Naive thymus-derived CD4-positive, alpha-beta T cell (primary cell): ENCODE data around the gene ZNF362. TPM values are rescaled to one million over a fixed set of nuclear protein-coding genes. Genes with fewer than 3 reads are reported as not detected.
A peak's percentile ranks its signal among the peaks of the same experiment; 100 is the strongest.
"Not testable (repeated sequence)": the region's sequence is repeated elsewhere in the genome, so short reads cannot be mapped to it uniquely, and the experiment has no call there.

ENCODE experiments used
- ATAC-seq: fragments of 150-1000 bp; cut with Tn5 transposase; 2 replicates; pipeline ENCODE4 v1.10.0; 2021; ENCODE audit warnings: mild to moderate bottlenecking, moderate library complexity
- CTCF ChIA-PET: fragments of 350-600 bp; sonication (Branson Sonifier 250); formaldehyde crosslinking; loops from one replicate; lab custom pipeline; 2021; ENCODE audit warnings: antibody characterized with exemption; lab: Charles Lee
- POLR2A ChIA-PET: fragments of 350-600 bp; sonication (Branson Sonifier 250); formaldehyde crosslinking; loops from one replicate; lab custom pipeline; 2021; ENCODE audit warnings: antibody characterized with exemption, inconsistent platforms; lab: Charles Lee
- DNase-seq, 9 donors: peaks; one replicate each; pipeline versions ENCODE4 v3.0.0 to v3.0.0-alpha.2; 2020 to 2022; ENCODE audit warnings: mixed read lengths in 1 of 9
- H3K27ac ChIP-seq: one replicate; pipeline ENCODE4 v1.7.0; 2013; ENCODE audit warnings: mild to moderate bottlenecking, low read depth, low read length, moderate library complexity
- H3K27me3 ChIP-seq, 2 donors: one replicate each; pipeline ENCODE4 v1.7.0; 2013; ENCODE audit warnings: low read length in 2 of 2, mild to moderate bottlenecking in 2 of 2, moderate library complexity in 2 of 2; ENCODE audit not compliant: control insufficient read depth in 2 of 2, insufficient read depth in 2 of 2
- H3K36me3 ChIP-seq, 3 experiments: 1 replicate in 2 of 3; 2 replicates in 1 of 3; pipeline ENCODE4 v1.7.0; 2013; ENCODE audit warnings: low read length in 3 of 3, mild to moderate bottlenecking in 3 of 3, moderate library complexity in 1 of 3; ENCODE audit not compliant: insufficient read depth in 3 of 3, control insufficient read depth in 2 of 3
- H3K4me1 ChIP-seq, 2 donors: one replicate each; pipeline ENCODE4 v1.7.0; 2013; ENCODE audit warnings: low read length in 2 of 2, mild to moderate bottlenecking in 2 of 2, moderate library complexity in 1 of 2; ENCODE audit not compliant: control insufficient read depth in 2 of 2, insufficient read depth in 2 of 2
- H3K4me3 ChIP-seq: 2 replicates; pipeline ENCODE4 v1.7.0; 2013; ENCODE audit warnings: mild to moderate bottlenecking, low read length
- H3K9me3 ChIP-seq, 3 experiments: 1 replicate in 2 of 3; 2 replicates in 1 of 3; pipeline ENCODE4 v1.7.0; 2013; ENCODE audit warnings: low read length in 3 of 3; ENCODE audit not compliant: control insufficient read depth in 2 of 3
- H3K27ac Mint-ChIP-seq, 9 donors: one replicate each; pipeline ENCODE4 v1.8.0; 2020 to 2022; ENCODE audit warnings: mixed read lengths in 9 of 9, mild to moderate bottlenecking in 8 of 9, moderate library complexity in 5 of 9, inconsistent platforms in 2 of 9
- H3K27me3 Mint-ChIP-seq, 5 donors: one replicate each; pipeline ENCODE4 v1.8.0; 2021 to 2022; ENCODE audit warnings: mixed read lengths in 5 of 5, mild to moderate bottlenecking in 1 of 5
- H3K36me3 Mint-ChIP-seq, 5 donors: one replicate each; pipeline ENCODE4 v1.8.0; 2020 to 2022; ENCODE audit warnings: mixed read lengths in 5 of 5, mild to moderate bottlenecking in 3 of 5, inconsistent platforms in 1 of 5
- H3K4me1 Mint-ChIP-seq, 7 donors: one replicate each; pipeline ENCODE4 v1.8.0; 2020 to 2022; ENCODE audit warnings: mixed read lengths in 7 of 7, mild to moderate bottlenecking in 3 of 7, inconsistent platforms in 1 of 7
- H3K4me3 Mint-ChIP-seq, 10 donors: one replicate each; pipeline ENCODE4 v1.8.0; 2020 to 2022; ENCODE audit warnings: mild to moderate bottlenecking in 10 of 10, mixed read lengths in 10 of 10, moderate library complexity in 6 of 10, inconsistent platforms in 2 of 10
- H3K9me3 Mint-ChIP-seq, 11 donors: one replicate each; pipeline ENCODE4 v1.8.0; 2020 to 2022; ENCODE audit warnings: mixed read lengths in 11 of 11, mild to moderate bottlenecking in 4 of 11, inconsistent platforms in 1 of 11, moderate library complexity in 1 of 11
- intact Hi-C, 2 donors: fragments of 100-400 bp; cut with micrococcal nuclease; formaldehyde crosslinking; loops; one replicate each; pipeline ENCODE4 v1.15.1; 2023
- polyA plus RNA-seq, 2 donors: library from polyadenylated mRNA; unstranded; fragments of 300-500 nt; fragmentation: Illumina TruSeq; gene quantifications; one replicate each; pipeline ENCODE4 v1.2.3, GENCODE V29; 2021
- total RNA-seq, 6 experiments: library from RNA in 5 of 6; stranded (reverse) in 5 of 6; gene quantifications; 1 replicate in 5 of 6; 2 replicates in 1 of 6; pipeline ENCODE4 v1.2.3 and lab custom pipeline; 2021 to 2026

ZNF362 gene
- total and polyA plus RNA-seq, 7 experiments from 2014 or later = 17.2 to 30.5 (median 27.0) TPM

GRCh38 chr1:33234588-33234990, 21.7 kb upstream of the ZNF362 start:
- H3K4me3 ChIP-seq = no peak overlapping the region
- H3K4me1 ChIP-seq = no peaks in the 10 kb centered on the region
- Mint-ChIP-seq H3K9me3 (no peaks in the 10 kb centered on the region), H3K27me3 (peaks cover 0 to 7% (median 4%) of the 10 kb centered on the region in 5 donors), H3K27ac (no peak overlapping the region), H3K4me1 (peaks cover 0 to 6% (median 6%) of the 10 kb centered on the region in 7 donors), H3K36me3 (no peaks in the 10 kb centered on the region), H3K4me3 (no peak overlapping the region)
- intact Hi-C loops = no loop called here
- POLR2A ChIA-PET = no interaction called here
- H3K36me3 ChIP-seq = no peaks in the 10 kb centered on the region
- H3K27me3 ChIP-seq = no peaks in the 10 kb centered on the region
- ATAC-seq = no peak
- H3K27ac ChIP-seq = no peak overlapping the region
- H3K9me3 ChIP-seq = no peaks in the 10 kb centered on the region
- DNase-seq = no peak
- CTCF ChIA-PET = no interaction called here

DNA sequence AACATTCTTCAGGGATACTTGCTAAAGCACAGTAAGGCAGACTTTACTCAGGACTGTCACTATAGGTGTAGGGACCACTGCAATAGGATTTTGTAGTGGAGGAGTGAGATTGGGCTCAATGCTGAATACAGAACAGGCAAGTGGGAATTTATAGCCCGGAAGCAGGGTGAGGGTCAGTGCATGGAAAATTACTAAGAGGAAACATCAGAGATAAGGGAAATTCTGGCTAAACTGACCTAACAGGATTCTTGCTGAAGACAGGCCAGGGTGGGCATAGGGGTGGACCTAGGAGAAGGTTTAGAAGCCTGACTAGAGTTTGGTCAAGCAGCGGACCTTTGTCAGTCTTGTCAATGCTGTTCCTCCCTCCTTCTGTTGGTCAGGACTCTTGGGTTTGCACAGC, 20.8 kb upstream of the ZNF362 start:
- Mint-ChIP-seq H3K9me3 (no peaks in the 10 kb centered on the region), H3K4me3 (no peak overlapping the region), H3K36me3 (no peaks in the 10 kb centered on the region), H3K27me3 (peaks cover 0 to 7% (median 4%) of the 10 kb centered on the region in 5 donors), H3K27ac (no peak overlapping the region), H3K4me1 (peaks cover 0 to 6% (median 6%) of the 10 kb centered on the region in 7 donors)
- ChIA-PET POLR2A (no interaction called here), CTCF (no interaction called here)
- Histone ChIP-seq H3K36me3 (no peaks in the 10 kb centered on the region), H3K27ac (no peak overlapping the region), H3K27me3 (no peaks in the 10 kb centered on the region), H3K4me3 (no peak overlapping the region), H3K9me3 (no peaks in the 10 kb centered on the region), H3K4me1 (no peaks in the 10 kb centered on the region)
- DNase-seq (no peak), ATAC-seq (no peak)
- intact Hi-C loops = no loop called here

- no peak for ATAC-seq
- Mint-ChIP-seq H3K4me1 (peaks cover 0 to 6% (median 6%) of the 10 kb centered on the region in 7 donors), H3K36me3 (no peaks in the 10 kb centered on the region), H3K27me3 (peaks cover 0 to 8% (median 1%) of the 10 kb centered on the region in 5 donors), H3K27ac (no peak overlapping the region), H3K4me3 (no peak overlapping the region), H3K9me3 (no peaks in the 10 kb centered on the region)
- H3K27ac ChIP-seq = no peak overlapping the region
- H3K4me3 ChIP-seq = no peak overlapping the region
- H3K9me3 ChIP-seq = no peaks in the 10 kb centered on the region
- DNase-seq = no peak
- no peaks in the 10 kb centered on the region for H3K36me3 ChIP-seq
- POLR2A ChIA-PET = interaction anchor here (0.8 kb wide), 1 partner anchor 58 kb away, joined by 3 read pairs; no protein-coding TSS in a partner anchor
- intact Hi-C loops = loop anchor here in 1 of 2 donors (2.0 kb wide), 1 partner anchor 20 kb away; the partner anchor contains the start of gene ZNF362
- no peaks in the 10 kb centered on the region for H3K27me3 ChIP-seq
- CTCF ChIA-PET = no interaction called here
- no peaks in the 10 kb centered on the region for H3K4me1 ChIP-seq
Observed at GRCh38 chr1:33236498-33236897, 19.8 kb upstream of the ZNF362 start.

GRCh38 chr1:33237579-33237978, 18.7 kb upstream of the ZNF362 start:
- Histone ChIP-seq H3K9me3 (no peaks in the 10 kb centered on the region), H3K27ac (no peak overlapping the region), H3K4me1 (no peaks in the 10 kb centered on the region), H3K4me3 (no peak overlapping the region), H3K36me3 (no peaks in the 10 kb centered on the region), H3K27me3 (no peaks in the 10 kb centered on the region)
- DNase-seq (peak in 7 of 9 donors; percentile 38 to 62 (median 47)), ATAC-seq (peak; percentile 93)
- Mint-ChIP-seq H3K36me3 (no peaks in the 10 kb centered on the region), H3K27me3 (peaks cover 0 to 14% (median 7%) of the 10 kb centered on the region in 5 donors), H3K4me1 (peaks cover 0 to 6% (median 6%) of the 10 kb centered on the region in 7 donors), H3K27ac (peak overlapping the region in 3 of 9 donors; percentile 33 to 76 (median 42)), H3K4me3 (peak overlapping the region in 7 of 10 donors; percentile 16 to 66 (median 46)), H3K9me3 (no peaks in the 10 kb centered on the region)
- intact Hi-C loops = loop anchor here in 1 of 2 donors (1.0 to 2.0 kb wide), 2 partner anchors 19 to 110 kb away; partner anchors contain the start of gene ZNF362
- ChIA-PET CTCF (interaction anchor here (0.6 to 1.1 kb wide), 2 partner anchors 27 to 64 kb away, joined by 3 to 5 read pairs; no protein-coding TSS in a partner anchor), POLR2A (interaction anchor here (0.7 to 1.0 kb wide), 3 partner anchors 18 to 114 kb away, joined by 3 to 4 read pairs (median 4); no protein-coding TSS in a partner anchor)

DNA sequence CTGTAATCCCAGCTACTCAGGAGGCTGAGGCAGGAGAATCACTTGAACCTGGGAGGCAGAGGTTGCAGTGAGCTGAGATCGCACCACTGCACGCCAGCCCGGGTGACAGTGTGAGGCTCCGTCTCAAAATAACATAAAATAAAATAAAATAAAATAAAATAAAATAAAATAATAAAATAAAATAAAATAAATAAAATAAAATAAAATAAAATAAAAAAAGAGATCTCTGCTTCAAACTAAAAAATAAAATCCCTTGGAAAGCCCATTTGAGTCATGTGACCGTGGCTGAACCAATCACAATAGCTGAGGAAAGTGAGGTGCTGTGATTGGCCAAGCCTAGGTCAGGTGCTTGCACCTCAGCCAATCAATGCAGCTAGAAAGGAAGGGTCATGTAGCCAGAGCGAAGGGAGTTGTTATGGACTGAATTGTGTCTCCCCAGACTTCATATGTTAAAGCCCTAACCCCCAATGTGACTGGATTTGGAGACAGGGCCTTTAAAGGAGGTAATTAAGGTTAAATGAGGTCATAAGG, 18.0 kb upstream of the ZNF362 start:
- H3K27ac Mint-ChIP-seq, H3K36me3 Mint-ChIP-seq, DNase-seq, H3K4me3 ChIP-seq, H3K4me1 Mint-ChIP-seq, H3K27me3 ChIP-seq, H3K27ac ChIP-seq, H3K36me3 ChIP-seq, H3K4me1 ChIP-seq, intact Hi-C loops, ATAC-seq, H3K9me3 ChIP-seq, H3K9me3 Mint-ChIP-seq: not testable (repeated sequence)
- H3K27me3 Mint-ChIP-seq = peaks cover 0 to 16% (median 1%) of the 10 kb centered on the region in 5 donors
- CTCF ChIA-PET = interaction anchor here (1.1 kb wide), 1 partner anchor 27 kb away, joined by 3 read pairs; no protein-coding TSS in a partner anchor
- POLR2A ChIA-PET = interaction anchor here (0.9 kb wide), 1 partner anchor 17 kb away, joined by 4 read pairs; no protein-coding TSS in a partner anchor
- H3K4me3 Mint-ChIP-seq = peak overlapping the region in 1 of 10 donors; percentile 13

DNA sequence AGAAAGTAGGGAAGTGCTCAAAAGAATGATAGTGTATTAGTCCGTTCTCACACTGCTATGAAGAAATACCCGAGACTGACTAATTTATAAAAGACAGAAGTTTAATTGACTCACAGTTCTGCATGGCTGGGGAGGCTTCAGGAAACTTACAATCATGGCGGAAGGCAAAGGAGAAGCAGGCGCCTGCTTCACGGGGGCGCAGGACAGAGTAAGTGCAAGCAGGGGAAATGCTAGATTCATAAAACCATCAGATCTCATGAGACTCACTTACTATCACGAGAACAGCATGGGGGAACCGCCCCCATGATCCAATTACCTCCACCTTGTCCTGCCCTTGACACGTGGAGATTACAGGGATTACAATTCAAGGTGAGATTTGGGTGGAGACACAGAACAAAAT, 16.9 kb upstream of the ZNF362 start:
- H3K27me3 Mint-ChIP-seq = peaks cover 0 to 16% (median 0%) of the 10 kb centered on the region in 5 donors
- CTCF ChIA-PET, H3K36me3 Mint-ChIP-seq, POLR2A ChIA-PET, H3K27ac ChIP-seq, ATAC-seq, H3K4me3 ChIP-seq, H3K27me3 ChIP-seq, H3K4me3 Mint-ChIP-seq, DNase-seq, H3K9me3 ChIP-seq, H3K4me1 ChIP-seq, H3K4me1 Mint-ChIP-seq, H3K36me3 ChIP-seq, H3K27ac Mint-ChIP-seq, H3K9me3 Mint-ChIP-seq, intact Hi-C loops: not testable (repeated sequence)
